Activated naive CD4-positive, alpha-beta T cell treated with anti-CD3 and anti-CD28 coated beads for 36 hours (primary cell): ENCODE results near the gene ELMOD3. TPM values are rescaled to one million over a fixed set of nuclear protein-coding genes. Genes with fewer than 3 reads are reported as not detected.

Experiments used
- total RNA-seq, 2 experiments: library from RNA; stranded (reverse); gene quantifications; one replicate each; pipeline ENCODE4 v1.2.3, GENCODE V29; 2021

Gene ELMOD3
- total RNA-seq, 2 experiments from 2014 or later = 14.8 to 15.4 TPM

Other genes starting within 250 kb of the ELMOD3 start
- under 1 TPM in 1 of 2 experiments, not detected in 1; 0.07 TPM for gene TCF7L1, start 221.4 kb upstream of the ELMOD3 start, total RNA-seq
- 10 to 100 TPM; 82.5 to 85.4 TPM for gene TGOLN2, start 26.8 kb upstream of the ELMOD3 start, total RNA-seq
- gene RETSAT, start 241 bp upstream of the ELMOD3 start, total RNA-seq = 10 to 100 TPM; 19.7 to 24.5 TPM
- gene CAPG, start 55.6 kb downstream of the ELMOD3 start, total RNA-seq = 10 to 100 TPM; 10.2 to 10.7 TPM
- under 1 TPM; 0.40 to 0.88 TPM for gene SH2D6, start 63.9 kb downstream of the ELMOD3 start, total RNA-seq
- gene MAT2A, start 184.4 kb downstream of the ELMOD3 start, total RNA-seq = 100 to 1,000 TPM; 221 to 228 TPM
- 10 to 100 TPM; 17.5 to 18.8 TPM for gene GGCX, start 206.7 kb downstream of the ELMOD3 start, total RNA-seq
- gene VAMP8, start 222.8 kb downstream of the ELMOD3 start, total RNA-seq = 100 to 1,000 TPM in 1 of 2 experiments, 10 to 100 TPM in 1; 98.7 to 102 TPM
- 10 to 100 TPM; 18.4 to 21.8 TPM for gene VAMP5, start 229.7 kb downstream of the ELMOD3 start, total RNA-seq
- 10 to 100 TPM; 86.8 to 96.1 TPM for gene RNF181, start 241.0 kb downstream of the ELMOD3 start, total RNA-seq
- gene TMEM150A, start 247.9 kb downstream of the ELMOD3 start, total RNA-seq = under 1 TPM; 0.55 to 0.67 TPM